ENCODE measurements around the gene MYH6.

- TF ChIP-seq CTCF (IDR thresholded peaks at IDR 0.05) (no peak), POLR2A (IDR thresholded peaks at IDR 0.05) (no peak), POLR2AphosphoS5 (IDR thresholded peaks at IDR 0.05) (no peak), EP300 (IDR thresholded peaks at IDR 0.05) (no peak)
These were observed 20.8 kb upstream of the MYH6 start for GRCh38 chr14:23428686-23429495.

All from upper lobe of left lung (tissue), 4 donors.